ENCODE results near the gene NELL1.

NELL1 gene

DNA sequence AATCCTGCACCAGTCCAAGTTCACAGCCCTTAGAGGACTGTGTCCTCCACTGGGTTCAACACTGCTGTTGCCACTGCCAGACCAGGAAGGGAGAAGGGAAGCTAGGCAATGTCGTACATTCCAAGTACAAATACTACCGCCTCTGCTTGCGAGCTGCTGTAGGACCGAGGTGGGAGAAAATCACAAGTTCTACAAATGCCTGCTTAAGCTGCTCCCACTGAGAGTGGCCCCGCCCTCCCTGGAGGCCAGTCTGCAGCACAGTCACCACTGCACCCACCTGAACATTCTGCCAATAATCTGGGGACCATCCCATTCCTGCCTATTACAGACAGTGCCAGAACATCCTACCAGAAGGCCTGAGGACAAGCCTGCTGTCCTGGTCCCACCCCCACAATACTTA lies 816.0 kb downstream of the NELL1 start:
- Histone ChIP-seq H3K27ac (ENCODE audit: low read length) (no peak overlapping the region), H3K27me3 (ENCODE audit: low read depth, low read length) (no peaks in the 10 kb centered on the region), H3K4me1 (ENCODE audit: control insufficient read depth in 1 of 2, insufficient read depth in 2 of 2, low read length in 2 of 2) (no peaks in the 10 kb centered on the region), H3K9me3 (ENCODE audit: control insufficient read depth in 1 of 2, low read length in 2 of 2) (peaks cover 0 to 2% of the 10 kb centered on the region in 2 donors), H3K36me3 (ENCODE audit: control insufficient read depth in 1 of 2, insufficient read depth in 2 of 2, low read length in 2 of 2) (no peaks in the 10 kb centered on the region), H3K4me3 (ENCODE audit: low read depth in 1 of 2, low read length in 2 of 2) (no peak overlapping the region)

DNA sequence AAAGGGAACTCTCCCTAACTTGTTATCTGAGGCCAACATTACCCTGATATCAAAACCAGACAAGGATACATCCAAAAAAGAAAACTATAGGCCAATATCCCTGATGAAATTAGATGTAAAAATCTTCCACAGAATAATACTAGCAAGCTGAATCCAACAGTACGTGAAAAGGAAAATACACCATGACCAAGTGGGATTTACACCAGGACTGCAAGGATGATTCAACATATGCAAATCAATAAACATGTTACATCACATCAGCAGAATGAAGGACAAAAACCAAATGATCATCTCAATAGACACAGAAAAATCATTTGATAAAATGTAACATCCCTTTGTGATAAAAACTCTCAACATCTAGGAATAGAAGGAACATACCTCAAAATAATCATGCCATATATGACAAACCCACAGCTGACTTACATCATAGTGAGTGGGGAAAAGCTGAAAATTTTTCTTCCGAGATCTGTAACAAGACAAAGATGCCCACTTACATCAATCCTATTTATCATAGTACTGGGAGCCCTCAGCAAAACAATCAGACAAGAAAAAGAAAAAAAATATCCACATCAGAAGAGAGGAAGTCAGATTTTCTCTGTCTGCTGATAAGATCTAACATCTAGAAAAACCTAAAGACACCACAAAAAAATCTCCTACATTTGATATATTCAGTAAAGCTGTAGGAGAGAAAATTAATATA lies 820.2 kb downstream of the NELL1 start:
- Histone ChIP-seq H3K27ac (ENCODE audit: low read length) (no peak overlapping the region), H3K36me3 (ENCODE audit: control insufficient read depth in 1 of 2, insufficient read depth in 2 of 2, low read length in 2 of 2) (no peaks in the 10 kb centered on the region), H3K27me3 (ENCODE audit: low read depth, low read length) (no peaks in the 10 kb centered on the region), H3K9me3 (ENCODE audit: control insufficient read depth in 1 of 2, low read length in 2 of 2) (peaks cover 0 to 6% of the 10 kb centered on the region in 2 donors), H3K4me3 (ENCODE audit: low read depth in 1 of 2, low read length in 2 of 2) (no peak overlapping the region), H3K4me1 (ENCODE audit: control insufficient read depth in 1 of 2, insufficient read depth in 2 of 2, low read length in 2 of 2) (no peaks in the 10 kb centered on the region)

- H3K4me1 ChIP-seq (ENCODE audit: control insufficient read depth in 1 of 2, insufficient read depth in 2 of 2, low read length in 2 of 2): no peaks in the 10 kb centered on the region
These were observed 823.5 kb downstream of the NELL1 start for GRCh38 chr11:21492931-21493330.

GRCh38 chr11:21494946-21495345 lies 825.6 kb downstream of the NELL1 start:
- Histone ChIP-seq H3K9me3 (ENCODE audit: control insufficient read depth in 1 of 2, low read length in 2 of 2) (peaks cover 0 to 4% of the 10 kb centered on the region in 2 donors), H3K27ac (ENCODE audit: low read length) (no peak overlapping the region), H3K4me1 (ENCODE audit: control insufficient read depth in 1 of 2, insufficient read depth in 2 of 2, low read length in 2 of 2) (no peaks in the 10 kb centered on the region), H3K4me3 (ENCODE audit: low read depth in 1 of 2, low read length in 2 of 2) (no peak overlapping the region), H3K36me3 (ENCODE audit: control insufficient read depth in 1 of 2, insufficient read depth in 2 of 2, low read length in 2 of 2) (no peaks in the 10 kb centered on the region), H3K27me3 (ENCODE audit: low read depth, low read length) (no peaks in the 10 kb centered on the region)

More at GRCh38 chr11:21492931-21493330, 823.5 kb downstream of the NELL1 start:
- H3K36me3 ChIP-seq (ENCODE audit: control insufficient read depth in 1 of 2, insufficient read depth in 2 of 2, low read length in 2 of 2): no peaks in the 10 kb centered on the region
- H3K27me3 ChIP-seq (ENCODE audit: low read depth, low read length): no peaks in the 10 kb centered on the region
- no peak overlapping the region for H3K27ac ChIP-seq (ENCODE audit: low read length)
- no peak overlapping the region for H3K4me3 ChIP-seq (ENCODE audit: low read depth in 1 of 2, low read length in 2 of 2)
- H3K9me3 ChIP-seq (ENCODE audit: control insufficient read depth in 1 of 2, low read length in 2 of 2): peaks cover 0 to 6% of the 10 kb centered on the region in 2 donors

GRCh38 chr11:21495879-21496278 lies 826.5 kb downstream of the NELL1 start:
- H3K4me1 ChIP-seq (ENCODE audit: control insufficient read depth in 1 of 2, insufficient read depth in 2 of 2, low read length in 2 of 2): no peaks in the 10 kb centered on the region
- H3K4me3 ChIP-seq (ENCODE audit: low read depth in 1 of 2, low read length in 2 of 2): no peak overlapping the region
- no peak overlapping the region for H3K27ac ChIP-seq (ENCODE audit: low read length)
- H3K36me3 ChIP-seq (ENCODE audit: control insufficient read depth in 1 of 2, insufficient read depth in 2 of 2, low read length in 2 of 2): no peaks in the 10 kb centered on the region
- no peaks in the 10 kb centered on the region for H3K9me3 ChIP-seq (ENCODE audit: control insufficient read depth in 1 of 2, low read length in 2 of 2)
- H3K27me3 ChIP-seq (ENCODE audit: low read depth, low read length): no peaks in the 10 kb centered on the region

DNA sequence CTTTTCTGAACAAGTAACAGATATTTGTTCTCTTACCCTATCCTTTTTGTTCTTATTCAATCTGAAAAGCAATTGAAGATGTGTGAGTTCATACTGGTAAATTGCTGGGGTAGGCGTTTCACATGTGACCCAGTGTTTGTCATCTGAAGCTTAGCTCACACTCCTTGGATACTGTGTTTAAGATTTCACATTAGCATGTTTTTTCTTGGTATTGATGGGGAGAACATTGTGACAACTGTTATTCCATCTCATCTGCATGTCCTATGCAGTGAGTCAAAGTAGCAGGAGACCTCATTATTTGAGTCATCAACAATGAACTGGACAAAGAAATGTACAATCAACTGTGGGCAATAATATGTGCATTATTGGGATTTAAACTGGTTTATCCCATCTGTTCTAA lies 831.9 kb downstream of the NELL1 start:
- Histone ChIP-seq H3K4me3 (ENCODE audit: low read depth in 1 of 2, low read length in 2 of 2) (no peak overlapping the region), H3K4me1 (ENCODE audit: control insufficient read depth in 1 of 2, insufficient read depth in 2 of 2, low read length in 2 of 2) (no peaks in the 10 kb centered on the region), H3K27me3 (ENCODE audit: low read depth, low read length) (no peaks in the 10 kb centered on the region), H3K36me3 (ENCODE audit: control insufficient read depth in 1 of 2, insufficient read depth in 2 of 2, low read length in 2 of 2) (no peaks in the 10 kb centered on the region), H3K9me3 (ENCODE audit: control insufficient read depth in 1 of 2, low read length in 2 of 2) (no peaks in the 10 kb centered on the region), H3K27ac (ENCODE audit: low read length) (no peak overlapping the region)

GRCh38 chr11:21505070-21505469 lies 835.7 kb downstream of the NELL1 start:
- Histone ChIP-seq H3K27me3 (ENCODE audit: low read depth, low read length) (no peaks in the 10 kb centered on the region), H3K4me3 (ENCODE audit: low read depth in 1 of 2, low read length in 2 of 2) (no peak overlapping the region), H3K4me1 (ENCODE audit: control insufficient read depth in 1 of 2, insufficient read depth in 2 of 2, low read length in 2 of 2) (no peaks in the 10 kb centered on the region), H3K36me3 (ENCODE audit: control insufficient read depth in 1 of 2, insufficient read depth in 2 of 2, low read length in 2 of 2) (no peaks in the 10 kb centered on the region), H3K9me3 (ENCODE audit: control insufficient read depth in 1 of 2, low read length in 2 of 2) (no peaks in the 10 kb centered on the region), H3K27ac (ENCODE audit: low read length) (no peak overlapping the region)

DNA sequence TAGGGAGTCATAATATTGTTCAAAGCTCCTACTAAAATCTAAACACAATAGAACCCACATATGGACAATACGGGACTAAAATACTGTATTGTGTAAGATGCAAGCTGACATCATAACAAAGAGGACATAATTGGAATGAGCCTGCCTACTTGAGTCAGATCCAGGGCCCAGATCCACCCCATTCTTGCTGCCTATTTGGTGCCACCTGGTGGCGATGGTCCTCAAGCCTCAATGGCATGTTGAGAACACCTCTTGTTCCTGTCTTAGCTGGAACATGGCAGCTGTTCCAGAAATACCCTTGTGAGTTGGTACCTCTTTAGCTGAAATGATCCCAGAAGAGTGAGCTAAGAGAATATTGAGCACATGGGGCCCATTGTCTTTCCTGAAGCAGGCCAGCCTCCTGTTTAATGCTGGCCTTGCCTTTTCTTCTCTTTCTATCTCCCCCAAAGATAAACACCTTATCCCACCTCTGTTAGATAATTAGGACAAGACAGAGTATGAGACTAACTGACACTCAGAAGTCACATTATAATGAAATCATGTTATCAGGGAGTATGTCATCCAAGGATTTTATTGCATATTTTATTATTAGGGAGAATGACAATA lies 842.6 kb downstream of the NELL1 start:
- H3K4me3 ChIP-seq (ENCODE audit: low read depth in 1 of 2, low read length in 2 of 2): no peak overlapping the region
- no peaks in the 10 kb centered on the region for H3K36me3 ChIP-seq (ENCODE audit: control insufficient read depth in 1 of 2, insufficient read depth in 2 of 2, low read length in 2 of 2)
- no peaks in the 10 kb centered on the region for H3K9me3 ChIP-seq (ENCODE audit: control insufficient read depth in 1 of 2, low read length in 2 of 2)
- no peaks in the 10 kb centered on the region for H3K4me1 ChIP-seq (ENCODE audit: control insufficient read depth in 1 of 2, insufficient read depth in 2 of 2, low read length in 2 of 2)
- H3K27me3 ChIP-seq (ENCODE audit: low read depth, low read length): no peaks in the 10 kb centered on the region
- H3K27ac ChIP-seq (ENCODE audit: low read length): no peak overlapping the region

DNA sequence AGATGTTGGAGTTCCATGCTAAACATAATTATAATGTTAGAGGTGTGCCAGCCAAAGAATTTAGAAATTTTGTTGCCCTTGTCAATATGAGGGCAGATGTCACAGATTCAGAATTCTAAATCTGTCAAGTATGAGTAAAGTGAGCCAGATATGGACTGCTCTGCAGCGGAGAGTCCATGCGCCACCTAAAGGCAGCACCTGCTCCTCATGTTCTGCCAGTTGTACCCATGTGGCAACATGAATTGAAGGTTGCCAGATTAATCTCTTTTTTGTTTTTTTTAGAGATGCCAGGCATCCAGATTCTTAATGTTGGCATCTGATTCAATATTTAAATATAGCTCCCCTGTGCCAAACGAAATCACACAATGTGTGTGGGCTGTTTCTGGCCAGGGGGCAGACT lies 844.9 kb downstream of the NELL1 start:
- H3K4me1 ChIP-seq (ENCODE audit: control insufficient read depth in 1 of 2, insufficient read depth in 2 of 2, low read length in 2 of 2): no peaks in the 10 kb centered on the region
- H3K36me3 ChIP-seq (ENCODE audit: control insufficient read depth in 1 of 2, insufficient read depth in 2 of 2, low read length in 2 of 2): no peaks in the 10 kb centered on the region
- no peaks in the 10 kb centered on the region for H3K9me3 ChIP-seq (ENCODE audit: control insufficient read depth in 1 of 2, low read length in 2 of 2)
- no peak overlapping the region for H3K27ac ChIP-seq (ENCODE audit: low read length)
- H3K4me3 ChIP-seq (ENCODE audit: low read depth in 1 of 2, low read length in 2 of 2): no peak overlapping the region
- H3K27me3 ChIP-seq (ENCODE audit: low read depth, low read length): no peaks in the 10 kb centered on the region

- no peaks in the 10 kb centered on the region for H3K9me3 ChIP-seq (ENCODE audit: control insufficient read depth in 1 of 2, low read length in 2 of 2)
- no peak overlapping the region for H3K4me3 ChIP-seq (ENCODE audit: low read depth in 1 of 2, low read length in 2 of 2)
- H3K27ac ChIP-seq (ENCODE audit: low read length): no peak overlapping the region
- H3K4me1 ChIP-seq (ENCODE audit: control insufficient read depth in 1 of 2, insufficient read depth in 2 of 2, low read length in 2 of 2): no peaks in the 10 kb centered on the region
- no peaks in the 10 kb centered on the region for H3K36me3 ChIP-seq (ENCODE audit: control insufficient read depth in 1 of 2, insufficient read depth in 2 of 2, low read length in 2 of 2)
- H3K27me3 ChIP-seq (ENCODE audit: low read depth, low read length): no peaks in the 10 kb centered on the region
These were observed 850.9 kb downstream of the NELL1 start for GRCh38 chr11:21520244-21520643.

DNA sequence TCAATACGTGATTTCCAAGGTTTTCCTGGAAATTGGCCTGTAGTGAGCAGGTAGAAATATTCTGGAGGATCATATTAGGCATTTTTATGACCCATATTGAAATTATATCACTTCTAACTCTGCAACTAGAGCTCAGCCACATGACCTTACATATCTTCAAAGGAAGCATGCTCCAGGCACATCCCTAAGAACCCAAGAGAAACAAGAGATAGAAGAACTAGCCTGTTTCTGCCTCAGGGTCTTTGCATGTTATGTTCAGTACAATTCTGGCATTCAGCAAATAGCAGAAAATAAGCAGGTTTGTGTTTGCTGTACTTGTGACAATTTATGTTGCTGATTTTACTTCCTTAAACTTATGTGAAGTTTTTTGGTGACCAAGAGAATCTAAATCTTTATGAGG lies 859.8 kb downstream of the NELL1 start:
- H3K4me3 ChIP-seq (ENCODE audit: low read depth in 1 of 2, low read length in 2 of 2): no peak overlapping the region
- H3K9me3 ChIP-seq (ENCODE audit: control insufficient read depth in 1 of 2, low read length in 2 of 2): no peaks in the 10 kb centered on the region
- no peaks in the 10 kb centered on the region for H3K4me1 ChIP-seq (ENCODE audit: control insufficient read depth in 1 of 2, insufficient read depth in 2 of 2, low read length in 2 of 2)
- no peak overlapping the region for H3K27ac ChIP-seq (ENCODE audit: low read length)
- H3K27me3 ChIP-seq (ENCODE audit: low read depth, low read length): no peaks in the 10 kb centered on the region
- H3K36me3 ChIP-seq (ENCODE audit: control insufficient read depth in 1 of 2, insufficient read depth in 2 of 2, low read length in 2 of 2): no peaks in the 10 kb centered on the region

- Histone ChIP-seq H3K36me3 (ENCODE audit: control insufficient read depth in 1 of 2, insufficient read depth in 2 of 2, low read length in 2 of 2) (no peaks in the 10 kb centered on the region), H3K27me3 (ENCODE audit: low read depth, low read length) (no peaks in the 10 kb centered on the region), H3K4me3 (ENCODE audit: low read depth in 1 of 2, low read length in 2 of 2) (no peak overlapping the region), H3K27ac (ENCODE audit: low read length) (no peak overlapping the region), H3K4me1 (ENCODE audit: control insufficient read depth in 1 of 2, insufficient read depth in 2 of 2, low read length in 2 of 2) (no peaks in the 10 kb centered on the region), H3K9me3 (ENCODE audit: control insufficient read depth in 1 of 2, low read length in 2 of 2) (no peaks in the 10 kb centered on the region)
These were observed 864.9 kb downstream of the NELL1 start for GRCh38 chr11:21534288-21534687.

Data from muscle layer of duodenum (tissue), 2 donors.